H9 (cell line): ENCODE results near the gene NDUFA12. TPM values are rescaled to one million over a fixed set of nuclear protein-coding genes. Genes with fewer than 3 reads are reported as not detected.

Source experiments
- DNase-seq: peaks from one replicate; pipeline ENCODE4 v3.0.0-alpha.2; 2017
- H2AFZ ChIP-seq: one replicate; pipeline ENCODE4 v1.6.1; 2013; ENCODE audit warnings: mild to moderate bottlenecking, low read length, control low read depth, moderate library complexity
- H2AK5ac ChIP-seq: 2 replicates; pipeline ENCODE4 v1.6.1; 2013; ENCODE audit warnings: low read length, control low read depth, mixed read lengths; ENCODE audit not compliant: insufficient read length
- H2BK120ac ChIP-seq: one replicate; pipeline ENCODE4 v1.6.1; 2013; ENCODE audit warnings: low read depth, mild to moderate bottlenecking, low read length, control low read depth, inconsistent platforms; ENCODE audit not compliant: poor library complexity, severe bottlenecking
- H2BK12ac ChIP-seq: 2 replicates; pipeline ENCODE4 v1.6.1; 2013; ENCODE audit warnings: low read length, control low read depth, mixed read lengths, low read depth; ENCODE audit not compliant: insufficient read length
- H2BK15ac ChIP-seq: 2 replicates; pipeline ENCODE4 v1.6.1; 2013; ENCODE audit warnings: low read depth, low read length, control low read depth
- H2BK20ac ChIP-seq: one replicate; pipeline ENCODE4 v1.6.1; 2013; ENCODE audit warnings: low read depth, mild to moderate bottlenecking, low read length, control low read depth, inconsistent platforms; ENCODE audit not compliant: poor library complexity, severe bottlenecking
- H2BK5ac ChIP-seq: 2 replicates; pipeline ENCODE4 v1.6.1; 2013; ENCODE audit warnings: low read length, control low read depth, mixed read lengths; ENCODE audit not compliant: insufficient read length
- H3K14ac ChIP-seq: 2 replicates; pipeline ENCODE4 v1.6.1; 2013; ENCODE audit warnings: low read length, control low read depth; ENCODE audit not compliant: insufficient read depth
- H3K18ac ChIP-seq: 2 replicates; pipeline ENCODE4 v1.6.1; 2013; ENCODE audit warnings: low read depth, mild to moderate bottlenecking, mixed read lengths, low read length, control low read depth; ENCODE audit not compliant: insufficient read length
- H3K23ac ChIP-seq: 2 replicates; pipeline ENCODE4 v1.6.1; 2013; ENCODE audit warnings: low read length, control low read depth, mixed read lengths, low read depth; ENCODE audit not compliant: insufficient read length
- H3K23me2 ChIP-seq: 2 replicates; pipeline ENCODE4 v1.6.1; 2013; ENCODE audit warnings: low read depth, mild to moderate bottlenecking, mixed read lengths, low read length, control low read depth; ENCODE audit not compliant: insufficient read length, poor library complexity, severe bottlenecking
- H3K27ac ChIP-seq: 2 replicates; pipeline ENCODE4 v1.5.1; 2013; ENCODE audit warnings: low read length, control low read depth, mixed read lengths, low read depth; ENCODE audit not compliant: insufficient read length
- H3K27me3 ChIP-seq: 2 replicates; pipeline ENCODE4 v1.6.1; 2013; ENCODE audit warnings: low read length, control low read depth, inconsistent platforms; ENCODE audit not compliant: insufficient read depth
- H3K4ac ChIP-seq: 2 replicates; pipeline ENCODE4 v1.6.1; 2013; ENCODE audit warnings: low read depth, mild to moderate bottlenecking, control low read depth, inconsistent platforms, low read length, moderate library complexity
- H3K4me1 ChIP-seq: 2 replicates; pipeline ENCODE4 v1.6.1; 2013; ENCODE audit warnings: low read length, control low read depth, inconsistent platforms; ENCODE audit not compliant: insufficient read depth
- H3K4me2 ChIP-seq: 2 replicates; pipeline ENCODE4 v1.6.1; 2013; ENCODE audit warnings: low read length, control low read depth, mixed read lengths; ENCODE audit not compliant: insufficient read length, insufficient read depth
- H3K56ac ChIP-seq: 2 replicates; pipeline ENCODE4 v1.6.1; 2013; ENCODE audit warnings: low read depth, mild to moderate bottlenecking, mixed read lengths, low read length, control low read depth; ENCODE audit not compliant: insufficient read length
- H3K79me1 ChIP-seq: 2 replicates; pipeline ENCODE4 v1.6.1; 2013; ENCODE audit warnings: low read depth, mild to moderate bottlenecking, moderate library complexity, low read length, control low read depth, inconsistent platforms; ENCODE audit not compliant: insufficient read depth, poor library complexity, severe bottlenecking
- H3K79me2 ChIP-seq: 2 replicates; pipeline ENCODE4 v1.6.1; 2013; ENCODE audit warnings: low read length, control low read depth, inconsistent platforms; ENCODE audit not compliant: insufficient read depth
- H3K9ac ChIP-seq: 2 replicates; pipeline ENCODE4 v1.6.1; 2013; ENCODE audit warnings: low read length, control low read depth, mixed read lengths; ENCODE audit not compliant: insufficient read length; ENCODE audit errors: extremely low read depth
- H3K9me3 ChIP-seq: one replicate; pipeline ENCODE4 v1.6.1; 2013; ENCODE audit warnings: low read depth, low read length, inconsistent platforms; ENCODE audit not compliant: control insufficient read depth
- H3T11ph ChIP-seq: one replicate; pipeline ENCODE4 v1.6.1; 2013; ENCODE audit warnings: mild to moderate bottlenecking, low read length, control low read depth, inconsistent platforms
- H4K20me1 ChIP-seq: one replicate; pipeline ENCODE4 v1.6.1; 2013; ENCODE audit not compliant: control insufficient read depth, insufficient read length, insufficient read depth
- H4K5ac ChIP-seq: 2 replicates; pipeline ENCODE4 v1.6.1; 2013; ENCODE audit warnings: low read depth, mild to moderate bottlenecking, mixed read lengths, low read length, control low read depth; ENCODE audit not compliant: insufficient read length
- H4K8ac ChIP-seq: replicated peaks from 2 replicates; pipeline ENCODE4 v1.6.1; 2013; ENCODE audit warnings: low read length, control low read depth, mixed read lengths, low read depth; ENCODE audit not compliant: insufficient read length
- H4K91ac ChIP-seq: 2 replicates; pipeline ENCODE4 v1.6.1; 2013; ENCODE audit warnings: low read depth, mild to moderate bottlenecking, moderate library complexity, mixed read lengths, low read length, control low read depth; ENCODE audit not compliant: insufficient read length
- H3K27ac Mint-ChIP-seq, 3 experiments: 2 replicates in 2 of 3; 3 replicates in 1 of 3; pipeline ENCODE4 v1.8.0; 2020 to 2021; ENCODE audit warnings: mixed read lengths in 3 of 3, mild to moderate bottlenecking in 1 of 3, moderate library complexity in 1 of 3
- H3K27me3 Mint-ChIP-seq: 2 replicates; pipeline ENCODE4 v1.8.0; 2021; ENCODE audit warnings: low read depth, mild to moderate bottlenecking, moderate library complexity, mixed read lengths
- H3K36me3 Mint-ChIP-seq, 3 experiments: 2 replicates in 2 of 3; 3 replicates in 1 of 3; pipeline ENCODE4 v1.8.0; 2020 to 2021; ENCODE audit warnings: low read depth in 3 of 3, mixed read lengths in 3 of 3; ENCODE audit not compliant: insufficient read depth in 1 of 3
- H3K4me1 Mint-ChIP-seq, 2 experiments: 2 replicates each; pipeline ENCODE4 v1.8.0; 2020; ENCODE audit warnings: mixed read lengths in 2 of 2
- H3K4me3 Mint-ChIP-seq, 2 experiments: 2 replicates in 1 of 2; 3 replicates in 1 of 2; pipeline ENCODE4 v1.8.0; 2020 to 2021; ENCODE audit warnings: mild to moderate bottlenecking in 2 of 2, mixed read lengths in 2 of 2, moderate library complexity in 1 of 2
- H3K9me3 Mint-ChIP-seq, 2 experiments: 2 replicates in 1 of 2; 3 replicates in 1 of 2; pipeline ENCODE4 v1.8.0; 2020; ENCODE audit warnings: mild to moderate bottlenecking in 2 of 2, mixed read lengths in 2 of 2, moderate library complexity in 1 of 2
- CTCF ChIP-seq: fragments of 200-600 bp; sonication (generic); conservative IDR thresholded peaks from 3 replicates; pipeline ENCODE4 v1.8.0; 2021; ENCODE audit warnings: antibody characterized with exemption, mild to moderate bottlenecking
- WGBS: extraction: QIAGEN DNeasy Blood & Tissue Kit; methylation state at CpG from one replicate; pipeline ENCODE4 v1.1.7; 2013; ENCODE audit warnings: missing lambda C conversion rate, low lambda C conversion rate, mixed read lengths; ENCODE audit not compliant: insufficient read length; ENCODE audit errors: extremely low coverage; 5-methylcytosine and 5-hydroxymethylcytosine counted together
- total RNA-seq: library from RNA; stranded (reverse); gene quantifications from 2 replicates; pipeline ENCODE4 v1.2.1, GENCODE V29; 2021

NDUFA12 gene
- total RNA-seq, 1 experiment from 2014 or later, result 104 TPM

- H3K27me3 Mint-ChIP-seq, result no peaks in the 10 kb centered on the region; the same call in 1 of the 2 replicates
- no peak overlapping the region for H2BK5ac ChIP-seq
- no peak overlapping the region for H3K27ac ChIP-seq
- H3K18ac ChIP-seq, result no peak overlapping the region
- H3K4me1 ChIP-seq, result no peaks in the 10 kb centered on the region
- H3K23ac ChIP-seq, result no peak overlapping the region
- no peaks in the 10 kb centered on the region for H3K9me3 Mint-ChIP-seq
- no peaks in the 10 kb centered on the region for H3K9me3 ChIP-seq
- no peaks in the 10 kb centered on the region for H3K79me1 ChIP-seq
- WGBS, result no CpG with 5 or more reads among the region's 10 CpGs
- H3K4me3 Mint-ChIP-seq, result no peak overlapping the region
- H2BK15ac ChIP-seq, result no peak overlapping the region
- H4K91ac ChIP-seq, result no peak overlapping the region
- peaks cover 10 to 14% of the 10 kb centered on the region in 2 experiments; a peak in 3 of 4 replicates for H3K4me1 Mint-ChIP-seq
- no peak overlapping the region for H3T11ph ChIP-seq
- no peak overlapping the region for H3K27ac Mint-ChIP-seq
- H2AK5ac ChIP-seq, result no peak overlapping the region
- H2AFZ ChIP-seq, result no peak overlapping the region
- no peak overlapping the region for H3K14ac ChIP-seq
- H3K36me3 Mint-ChIP-seq, result no peaks in the 10 kb centered on the region; a peak in 1 of 7 replicates
- no peaks in the 10 kb centered on the region for H3K27me3 ChIP-seq
- H3K9ac ChIP-seq, result no peak overlapping the region
- H3K4me2 ChIP-seq, result no peak overlapping the region
- H2BK120ac ChIP-seq, result no peak overlapping the region
- H2BK20ac ChIP-seq, result no peak overlapping the region
- H4K8ac ChIP-seq, result no peak overlapping the region
- H3K4ac ChIP-seq, result no peak overlapping the region
- TF ChIP-seq CTCF, result no peak
- H4K5ac ChIP-seq, result no peak overlapping the region
- no peaks in the 10 kb centered on the region for H3K79me2 ChIP-seq
- DNase-seq, result no peak
- H2BK12ac ChIP-seq, result no peak overlapping the region
- H4K20me1 ChIP-seq, result no peaks in the 10 kb centered on the region
- H3K56ac ChIP-seq, result no peak overlapping the region
- no peaks in the 10 kb centered on the region for H3K23me2 ChIP-seq
These were observed 48.4 kb downstream of the NDUFA12 start for GRCh38 chr12:94954948-94955592.
